Panc1 (cell line): Measurements from ENCODE around the gene SERAC1. TPM values are rescaled to one million over a fixed set of nuclear protein-coding genes. Genes with fewer than 3 reads are reported as not detected.
"Not testable (repeated sequence)": the region's sequence is repeated elsewhere in the genome, so short reads cannot be mapped to it uniquely, and the experiment has no call there.

Experiments
- ATAC-seq: fragments of 200-7000 bp; cut with Tn5 transposase; 2 replicates; pipeline ENCODE4 v1.9.1; 2020; ENCODE audit warnings: mild to moderate bottlenecking, moderate library complexity
- BruUV-seq: library from RNA; stranded (reverse); fragments of 400-500 nt; replicated peaks from 2 replicates; lab custom pipeline; 2021; lab: Mats Ljungman, UMichigan
- CTCF ChIA-PET: fragments of 300-600 bp; sonication (Branson Sonifier 250); formaldehyde crosslinking; loops from one replicate; lab custom pipeline; 2022; ENCODE audit warnings: antibody characterized with exemption; lab: Charles Lee
- POLR2A ChIA-PET: fragments of 300-600 bp; sonication (Branson Sonifier 250); formaldehyde crosslinking; loops from one replicate; lab custom pipeline; 2022; ENCODE audit warnings: antibody characterized with exemption; lab: Charles Lee
- DNase-seq: peaks from one replicate; pipeline ENCODE4 v3.0.0-alpha.2; 2010; ENCODE audit warnings: low read depth, low spot score
- H3K27ac ChIP-seq: 2 replicates; pipeline ENCODE4 v1.5.1; 2011; ENCODE audit warnings: mild to moderate bottlenecking, low read length, inconsistent platforms
- H3K27me3 ChIP-seq: fragments of 200-500 bp; sonication (Bioruptor generic); 2 replicates; pipeline ENCODE4 v1.6.0; 2014; ENCODE audit warnings: low read length, inconsistent platforms; ENCODE audit not compliant: control insufficient read depth, insufficient read depth
- H3K36me3 ChIP-seq: fragments of 200-500 bp; sonication (Bioruptor generic); 2 replicates; pipeline ENCODE4 v1.5.1; 2014; ENCODE audit warnings: inconsistent platforms, mild to moderate bottlenecking, low read length, moderate library complexity; ENCODE audit not compliant: control insufficient read depth, insufficient read depth
- H3K4me1 ChIP-seq: 2 replicates; pipeline ENCODE4 v1.5.1; 2011; ENCODE audit warnings: inconsistent platforms, mild to moderate bottlenecking, low read length, moderate library complexity; ENCODE audit not compliant: control insufficient read depth, insufficient read depth
- H3K4me3 ChIP-seq, 2 experiments: 2 replicates each; pipeline ENCODE4 v1.5.1; 2011 to 2012; ENCODE audit warnings: low read depth in 2 of 2, low read length in 2 of 2, mild to moderate bottlenecking in 2 of 2, inconsistent platforms in 1 of 2, moderate library complexity in 1 of 2
- H3K9me3 ChIP-seq: fragments of 200-500 bp; sonication (Bioruptor generic); 2 replicates; pipeline ENCODE4 v1.5.1; 2014; ENCODE audit warnings: low read depth, mild to moderate bottlenecking, inconsistent platforms, low read length, moderate library complexity; ENCODE audit not compliant: control insufficient read depth, insufficient read depth
- CTCF ChIP-seq: fragments of 450-650 bp; IDR thresholded peaks from 2 replicates; pipeline ENCODE4 v1.5.1; 2017; ENCODE audit warnings: mild to moderate bottlenecking
- POLR2AphosphoS5 ChIP-seq: IDR thresholded peaks from 2 replicates; pipeline ENCODE4 v1.6.1; 2012; ENCODE audit warnings: mild to moderate bottlenecking, low read depth, low read length, moderate library complexity
- SIN3A ChIP-seq: IDR thresholded peaks from 2 replicates; pipeline ENCODE4 v1.6.1; 2012; ENCODE audit warnings: low read depth, mild to moderate bottlenecking, low read length, moderate library complexity, borderline replicate concordance; ENCODE audit not compliant: insufficient read depth
- TCF7L2 ChIP-seq: IDR thresholded peaks from 2 replicates; pipeline ENCODE4 v1.6.1; 2011; ENCODE audit warnings: mild to moderate bottlenecking, low read depth, low read length, inconsistent platforms
- in situ Hi-C: cut with HindIII; loops from 2 replicates; pipeline ENCODE4 v1.10.0; 2016; ENCODE audit warnings: low sequenced_read_pairs, low pct_unique_long_range_greater_than_20kb
- intact Hi-C: fragments of 100-400 bp; cut with micrococcal nuclease; formaldehyde crosslinking; loops from one replicate; pipeline ENCODE4 v1.10.0; 2022; ENCODE audit not compliant: unreplicated experiment
- total RNA-seq: library from RNA; stranded (reverse); gene quantifications from one replicate; pipeline ENCODE4 v1.2.1, GENCODE V29; 2021; ENCODE audit not compliant: unreplicated experiment
- TF ChIP-seq, protein P1 (sequence below), 2 experiments: IDR thresholded peaks; 2 replicates each; pipeline ENCODE4 v1.6.1; 2011 to 2012; ENCODE audit warnings: low read depth in 2 of 2, control low read depth in 1 of 2, low read length in 1 of 2, mild to moderate bottlenecking in 1 of 2, moderate library complexity in 1 of 2; ENCODE audit not compliant: insufficient read depth in 1 of 2

Gene SERAC1
- total RNA-seq, 1 experiment from 2014 or later, result 8.2 TPM

- ATAC-seq (no peak), DNase-seq (no peak)
- Histone ChIP-seq H3K36me3 (peaks cover 8% of the 10 kb centered on the region), H3K9me3 (no peaks in the 10 kb centered on the region), H3K4me1 (no peaks in the 10 kb centered on the region; the same call in 1 of the 2 replicates), H3K27me3 (no peaks in the 10 kb centered on the region), H3K4me3 (no peak overlapping the region), H3K27ac (no peak overlapping the region)
- TF ChIP-seq POLR2AphosphoS5 (no peak), SIN3A (no peak), CTCF (no peak), TCF7L2 (no peak)
- TF ChIP-seq, protein P1, sequence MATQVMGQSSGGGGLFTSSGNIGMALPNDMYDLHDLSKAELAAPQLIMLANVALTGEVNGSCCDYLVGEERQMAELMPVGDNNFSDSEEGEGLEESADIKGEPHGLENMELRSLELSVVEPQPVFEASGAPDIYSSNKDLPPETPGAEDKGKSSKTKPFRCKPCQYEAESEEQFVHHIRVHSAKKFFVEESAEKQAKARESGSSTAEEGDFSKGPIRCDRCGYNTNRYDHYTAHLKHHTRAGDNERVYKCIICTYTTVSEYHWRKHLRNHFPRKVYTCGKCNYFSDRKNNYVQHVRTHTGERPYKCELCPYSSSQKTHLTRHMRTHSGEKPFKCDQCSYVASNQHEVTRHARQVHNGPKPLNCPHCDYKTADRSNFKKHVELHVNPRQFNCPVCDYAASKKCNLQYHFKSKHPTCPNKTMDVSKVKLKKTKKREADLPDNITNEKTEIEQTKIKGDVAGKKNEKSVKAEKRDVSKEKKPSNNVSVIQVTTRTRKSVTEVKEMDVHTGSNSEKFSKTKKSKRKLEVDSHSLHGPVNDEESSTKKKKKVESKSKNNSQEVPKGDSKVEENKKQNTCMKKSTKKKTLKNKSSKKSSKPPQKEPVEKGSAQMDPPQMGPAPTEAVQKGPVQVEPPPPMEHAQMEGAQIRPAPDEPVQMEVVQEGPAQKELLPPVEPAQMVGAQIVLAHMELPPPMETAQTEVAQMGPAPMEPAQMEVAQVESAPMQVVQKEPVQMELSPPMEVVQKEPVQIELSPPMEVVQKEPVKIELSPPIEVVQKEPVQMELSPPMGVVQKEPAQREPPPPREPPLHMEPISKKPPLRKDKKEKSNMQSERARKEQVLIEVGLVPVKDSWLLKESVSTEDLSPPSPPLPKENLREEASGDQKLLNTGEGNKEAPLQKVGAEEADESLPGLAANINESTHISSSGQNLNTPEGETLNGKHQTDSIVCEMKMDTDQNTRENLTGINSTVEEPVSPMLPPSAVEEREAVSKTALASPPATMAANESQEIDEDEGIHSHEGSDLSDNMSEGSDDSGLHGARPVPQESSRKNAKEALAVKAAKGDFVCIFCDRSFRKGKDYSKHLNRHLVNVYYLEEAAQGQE (IDR thresholded peaks at IDR 0.05; ENCODE audit: insufficient read depth in 1 of 2, low read depth in 2 of 2, low read length in 1 of 2), result no peak
- in situ Hi-C loops, result no loop called here
- intact Hi-C loops, result no loop called here
- ChIA-PET POLR2A (no interaction called here), CTCF (no interaction called here)
- no TSS peak for BruUV-seq
Measured at GRCh38 chr6:158152659-158153058, 15.4 kb downstream of the SERAC1 start.

DNA sequence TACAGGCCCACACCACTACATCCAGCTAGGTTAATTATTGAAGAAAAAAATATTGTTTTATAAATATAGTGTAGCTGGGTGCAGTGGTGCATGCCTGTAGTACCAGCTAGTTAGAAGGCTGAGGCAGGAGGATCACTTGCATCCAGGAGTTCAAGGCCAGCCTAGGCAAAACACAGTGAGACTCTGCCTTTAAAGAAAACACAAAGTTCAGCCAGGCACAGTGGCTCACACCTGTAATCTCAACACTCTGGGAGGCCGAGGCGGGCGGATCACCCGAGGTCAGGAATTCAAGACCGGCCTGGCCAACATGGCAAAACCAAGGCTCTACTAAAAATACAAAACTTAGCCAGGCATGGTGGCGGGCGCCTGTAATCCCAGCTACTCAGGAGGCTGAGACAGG lies 16.0 kb downstream of the SERAC1 start:
- H3K4me1 ChIP-seq, intact Hi-C loops, BruUV-seq, H3K27ac ChIP-seq, H3K36me3 ChIP-seq, POLR2A ChIA-PET, H3K27me3 ChIP-seq, H3K9me3 ChIP-seq, H3K4me3 ChIP-seq, in situ Hi-C loops, ATAC-seq, DNase-seq: not testable (repeated sequence)
- CTCF ChIA-PET, result interaction anchor here (0.6 kb wide), 1 partner anchor 521 kb away, joined by 4 read pairs; no protein-coding TSS in a partner anchor

DNA sequence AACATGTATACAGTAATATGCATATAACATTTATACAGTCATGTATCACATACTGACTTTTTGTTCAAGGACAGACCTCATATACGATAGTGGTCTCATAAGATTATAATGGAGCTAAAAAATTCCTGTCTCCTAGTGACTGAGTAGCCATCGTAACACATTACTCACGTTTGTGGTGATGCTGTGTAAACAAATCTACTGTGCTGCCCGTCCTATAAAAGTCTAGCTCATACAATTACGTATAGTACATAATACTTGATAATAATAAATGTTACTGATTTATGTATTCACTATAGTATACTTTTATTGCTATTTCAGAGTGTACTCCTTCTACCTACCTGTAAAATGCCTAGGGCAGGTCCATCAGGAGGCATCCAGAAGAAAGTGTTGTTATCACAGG lies 17.4 kb downstream of the SERAC1 start:
- BruUV-seq, result no TSS peak
- Histone ChIP-seq H3K27ac (no peak overlapping the region), H3K4me1 (no peaks in the 10 kb centered on the region; the same call in 1 of the 2 replicates), H3K9me3 (no peaks in the 10 kb centered on the region), H3K36me3 (peaks cover 5% of the 10 kb centered on the region), H3K27me3 (no peaks in the 10 kb centered on the region), H3K4me3 (no peak overlapping the region)
- ChIA-PET CTCF (interaction anchor here (0.5 kb wide), 1 partner anchor 9 kb away, joined by 5 read pairs; no protein-coding TSS in a partner anchor), POLR2A (interaction anchor here (0.7 kb wide), 1 partner anchor 14 kb away, joined by 3 read pairs; no protein-coding TSS in a partner anchor)
- in situ Hi-C loops (no loop called here), intact Hi-C loops (no loop called here)
- DNase-seq (no peak), ATAC-seq (peak; percentile 88)
- TF ChIP-seq, protein P1 (IDR thresholded peaks at IDR 0.05; ENCODE audit: insufficient read depth in 1 of 2, low read depth in 2 of 2, low read length in 1 of 2), result no peak
- TF ChIP-seq POLR2AphosphoS5, result no peak
- no peak for TF ChIP-seq SIN3A
- TF ChIP-seq TCF7L2, result no peak
- TF ChIP-seq CTCF, result no peak
